Measurements from ENCODE around the gene ITIH2.
"Not testable (repeated sequence)": the region's sequence is repeated elsewhere in the genome, so short reads cannot be mapped to it uniquely, and the experiment has no call there.

Gene ITIH2

GRCh38 chr10:7744307-7744706 lies 41.2 kb downstream of the ITIH2 start:
- DNase-seq (ENCODE audit: low read depth in 4 of 4, low spot score in 1 of 4) = no peak

GRCh38 chr10:7748637-7749036 lies 45.5 kb downstream of the ITIH2 start:
- DNase-seq (ENCODE audit: low read depth in 4 of 4, low spot score in 1 of 4) = not testable (repeated sequence)

DNA sequence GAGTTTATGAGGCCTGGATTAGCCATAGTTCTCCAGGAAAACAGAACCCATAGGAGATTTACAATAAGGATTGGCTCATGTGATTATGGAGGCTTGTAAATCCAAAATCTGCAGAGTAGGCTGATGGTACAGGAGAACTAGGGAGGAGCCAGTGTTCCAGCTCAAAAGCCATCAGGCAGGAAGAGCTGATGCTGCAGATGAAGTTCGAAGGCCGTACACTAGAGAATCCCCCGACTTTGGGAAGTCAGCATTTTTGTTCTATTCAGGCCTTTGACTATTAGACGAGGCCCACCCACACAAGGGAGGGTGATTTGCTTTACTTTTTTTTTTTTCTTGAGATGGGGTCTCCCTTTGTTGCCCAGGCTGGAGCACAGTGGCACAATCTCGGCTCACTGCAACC lies 47.1 kb downstream of the ITIH2 start:
- DNase-seq (ENCODE audit: low read depth in 4 of 4, low spot score in 1 of 4) = no peak

GRCh38 chr10:7752251-7752650 lies 49.1 kb downstream of the ITIH2 start:
- DNase-seq (ENCODE audit: low read depth in 4 of 4, low spot score in 1 of 4) = no peak

GRCh38 chr10:7755103-7755502 lies 52.0 kb downstream of the ITIH2 start:
- DNase-seq (ENCODE audit: low read depth in 4 of 4, low spot score in 1 of 4) = no peak

GRCh38 chr10:7756360-7756992 lies 53.4 kb downstream of the ITIH2 start:
- DNase-seq (ENCODE audit: low read depth in 4 of 4, low spot score in 1 of 4) = no peak

DNA sequence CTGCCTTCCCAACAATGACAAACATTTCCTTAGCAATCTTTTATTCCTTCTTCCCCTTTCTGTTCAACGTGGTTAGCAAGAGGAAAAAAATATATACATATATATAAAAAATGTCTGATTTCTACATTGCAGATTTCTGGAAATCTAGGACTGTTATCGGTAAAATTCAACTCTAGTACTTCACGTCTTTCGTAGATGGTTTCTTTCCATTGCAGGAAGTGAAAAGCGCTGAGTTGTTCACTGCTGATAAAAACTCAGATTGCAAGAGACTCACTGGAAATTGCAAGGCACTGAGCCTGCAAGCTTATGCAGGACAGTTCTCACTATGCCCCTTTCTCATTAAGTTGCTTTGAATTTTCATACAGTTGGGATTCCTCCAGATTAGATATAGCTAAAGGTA lies 60.8 kb downstream of the ITIH2 start:
- no peak for DNase-seq (ENCODE audit: low read depth in 4 of 4, low spot score in 1 of 4)

DNA sequence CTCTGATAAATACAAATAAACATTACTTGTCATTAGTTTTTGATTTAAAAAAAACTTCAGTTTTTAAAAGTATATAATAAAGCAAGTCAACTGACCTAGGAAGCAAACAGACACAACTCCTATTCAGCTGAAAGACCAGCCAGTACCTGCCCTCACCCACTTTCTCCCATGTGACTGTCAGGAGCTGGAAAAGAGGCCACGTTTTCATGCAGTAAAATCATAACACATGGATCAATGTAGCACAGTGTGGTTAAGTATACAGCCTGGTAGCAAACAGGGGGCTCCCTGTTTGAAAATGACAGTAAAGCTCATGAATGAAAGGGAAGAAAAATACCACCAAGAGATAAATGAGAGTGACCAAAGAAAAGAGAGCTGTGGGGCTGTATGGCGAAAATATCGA lies 63.1 kb downstream of the ITIH2 start:
- no peak for DNase-seq (ENCODE audit: low read depth in 4 of 4, low spot score in 1 of 4)

DNA sequence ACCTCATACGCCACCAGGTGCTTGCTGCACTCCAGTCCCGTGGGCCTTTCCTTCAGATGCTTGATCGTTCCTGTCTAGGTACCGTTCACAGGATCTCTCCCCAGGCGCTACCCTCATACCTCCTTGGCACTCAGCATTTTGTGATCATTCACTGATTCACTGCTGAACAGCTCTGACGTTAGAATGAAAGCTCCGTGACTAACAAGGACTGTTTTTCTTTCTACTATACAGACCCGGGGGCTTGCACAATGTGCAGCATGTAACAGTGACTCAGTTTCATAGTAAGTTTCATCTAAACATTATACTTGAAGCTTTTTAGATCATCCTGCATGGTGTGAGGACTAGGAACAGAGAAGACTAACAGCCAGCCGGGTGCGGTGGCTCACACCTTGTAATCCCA lies 64.1 kb downstream of the ITIH2 start:
- no peak for DNase-seq (ENCODE audit: low read depth in 4 of 4, low spot score in 1 of 4)

GRCh38 chr10:7768417-7768816 lies 65.3 kb downstream of the ITIH2 start:
- no peak for DNase-seq (ENCODE audit: low read depth in 4 of 4, low spot score in 1 of 4)

DNA sequence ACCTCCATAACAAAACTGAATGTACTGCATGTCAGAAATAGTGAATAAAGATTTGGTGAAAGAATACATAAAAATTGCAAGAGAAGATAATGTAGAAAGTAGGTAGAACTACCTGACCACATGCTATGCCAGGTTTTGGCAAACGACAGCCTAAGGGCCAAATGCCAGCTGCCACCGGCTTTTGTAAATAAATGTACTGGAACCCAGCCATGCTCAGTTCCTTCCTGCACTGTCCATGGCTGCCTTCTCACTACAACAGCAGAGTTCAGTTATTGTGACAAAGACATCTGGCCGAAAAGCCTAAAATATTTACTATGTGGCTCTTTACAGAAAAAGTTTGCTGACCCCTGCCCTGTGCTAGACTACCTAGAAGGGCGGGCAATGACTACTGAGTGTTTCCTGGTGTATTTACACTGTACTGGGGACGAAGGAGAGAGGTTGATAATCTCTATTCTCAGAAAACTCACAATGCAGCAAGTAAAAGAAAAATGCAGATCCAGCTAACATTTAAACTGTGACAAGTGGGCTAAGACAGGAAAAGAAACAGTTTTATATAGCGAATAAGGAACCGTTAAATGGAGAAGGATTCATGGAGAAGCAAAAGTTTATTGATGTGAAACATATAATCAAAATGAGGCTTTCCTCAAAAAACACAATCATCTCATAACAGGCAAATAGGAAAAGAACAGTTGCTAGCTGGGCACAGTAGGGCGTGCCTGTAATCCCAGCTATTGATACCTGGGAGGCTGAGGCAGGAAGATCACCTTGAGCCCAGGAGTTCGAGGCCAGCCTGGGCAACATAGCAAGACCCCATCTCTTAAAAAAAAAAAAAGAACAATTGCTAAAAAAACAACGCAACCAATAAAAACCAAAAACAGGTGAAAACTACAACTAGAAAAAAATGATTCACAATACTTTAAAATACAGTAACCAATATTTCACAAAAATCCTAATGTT lies 71.0 kb downstream of the ITIH2 start:
- DNase-seq (ENCODE audit: low read depth in 4 of 4, low spot score in 1 of 4) = no peak

DNA sequence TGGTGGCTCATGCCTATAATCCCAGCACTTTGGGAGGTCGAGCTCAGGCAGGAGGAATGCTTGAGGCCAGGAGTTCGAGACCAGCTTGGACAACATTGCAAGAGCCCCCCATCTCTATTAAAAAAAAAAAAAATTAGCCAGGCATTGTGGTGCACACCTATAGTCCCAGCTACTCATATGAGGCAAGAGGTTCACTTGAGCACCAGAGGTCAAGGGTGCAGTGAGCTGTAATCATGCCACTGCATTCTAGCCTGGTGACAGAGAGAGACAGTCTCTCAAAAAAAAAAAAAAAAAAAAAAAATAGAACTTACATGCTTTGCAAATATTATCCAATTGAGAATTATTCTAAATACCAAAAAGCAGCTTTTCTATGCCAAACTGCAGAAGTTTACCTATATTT lies 73.7 kb downstream of the ITIH2 start:
- DNase-seq (ENCODE audit: low read depth in 4 of 4, low spot score in 1 of 4) = no peak

DNA sequence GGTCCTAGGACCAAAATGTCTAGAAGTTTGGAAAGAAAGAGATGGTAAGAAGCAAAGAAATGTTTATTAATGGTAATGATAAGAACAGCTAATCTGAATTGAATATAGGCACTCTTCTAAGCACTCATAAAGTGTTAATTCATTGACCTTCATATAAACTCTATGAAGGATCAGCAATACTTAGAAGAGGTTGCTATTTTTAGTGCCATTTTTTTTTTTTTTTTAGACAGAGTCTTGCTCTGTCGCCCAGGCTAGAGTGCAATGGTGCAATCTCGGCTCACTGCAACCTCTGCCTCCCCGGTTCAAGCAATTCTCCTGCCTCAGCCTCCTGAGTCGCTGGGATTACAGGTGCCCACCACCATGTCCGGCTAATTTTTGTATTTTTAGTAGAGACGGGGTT lies 79.1 kb downstream of the ITIH2 start:
- DNase-seq (ENCODE audit: low read depth in 4 of 4, low spot score in 1 of 4) = not testable (repeated sequence)

DNA sequence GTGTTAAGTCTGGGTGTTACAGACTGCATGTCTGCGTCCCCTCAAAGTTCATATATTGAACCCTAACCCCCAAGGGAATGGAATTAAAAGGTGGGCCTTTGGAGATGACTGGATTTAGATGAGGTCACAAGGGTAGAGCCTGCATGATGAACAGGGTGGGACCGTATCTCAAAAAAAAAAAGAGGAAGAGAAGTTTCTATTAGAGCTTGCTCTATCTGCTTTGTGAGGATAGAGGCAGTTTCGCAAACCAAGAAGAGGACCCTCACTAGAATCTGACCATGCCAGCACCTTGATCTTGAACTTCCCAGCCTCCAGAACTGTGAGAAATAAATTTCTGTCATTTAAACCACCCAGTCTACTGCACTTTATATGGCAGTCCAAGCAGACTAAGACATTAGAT lies 83.3 kb downstream of the ITIH2 start:
- DNase-seq (ENCODE audit: low read depth in 4 of 4, low spot score in 1 of 4) = no peak

GRCh38 chr10:7787150-7787856 lies 84.2 kb downstream of the ITIH2 start:
- DNase-seq (ENCODE audit: low read depth in 4 of 4, low spot score in 1 of 4) = no peak

DNA sequence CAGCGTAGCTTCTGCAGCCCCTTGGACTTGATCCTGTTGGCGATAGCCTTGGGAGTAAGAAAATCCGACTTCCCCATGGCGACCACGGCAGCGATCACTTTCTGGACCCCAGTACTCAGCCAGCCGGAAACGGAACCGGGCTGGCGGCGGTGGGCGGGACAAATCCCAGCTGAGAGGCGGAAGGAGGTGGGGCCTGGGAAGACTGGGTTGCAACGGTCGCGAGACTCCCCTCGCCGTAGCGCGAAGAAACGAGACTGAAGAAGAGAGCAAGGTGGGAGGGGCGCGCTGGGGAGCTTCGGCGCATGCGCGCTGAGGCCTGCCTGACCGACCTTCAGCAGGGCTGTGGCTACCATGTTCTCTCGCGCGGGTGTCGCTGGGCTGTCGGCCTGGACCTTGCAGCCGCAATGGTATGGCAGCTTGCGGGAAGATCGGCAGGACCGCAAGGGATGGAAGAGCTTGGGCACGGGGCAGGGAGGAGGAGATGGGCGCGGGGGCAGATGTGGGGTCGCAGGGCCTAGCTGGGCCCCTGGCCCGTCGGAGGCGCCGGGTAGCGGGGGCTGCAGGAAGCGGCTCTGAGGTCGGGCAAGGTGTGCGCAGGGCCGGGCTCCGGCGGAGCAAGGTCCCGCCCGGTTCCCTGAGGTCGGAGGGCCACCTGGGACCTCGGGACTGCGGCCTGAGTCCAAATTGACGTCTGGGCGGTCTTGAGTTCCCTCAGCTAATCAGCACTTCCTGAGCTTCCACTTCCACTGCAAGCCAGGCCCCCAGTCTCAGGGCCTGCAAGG lies 84.9 kb downstream of the ITIH2 start, which contains the start of the genes ATP5F1C and KIN:
ATP5F1C (plus strand) TSS at position 321 of the 782 bp plus-strand sequence; CDS start at position 352, 31 bp downstream.
KIN (minus strand) TSS at position 137 of the 782 bp plus-strand sequence; CDS start at position 77, 60 bp downstream.
- DNase-seq (ENCODE audit: low read depth in 4 of 4, low spot score in 1 of 4) = peak; percentile 91 to 96 (median 94)

- DNase-seq (ENCODE audit: low read depth in 4 of 4, low spot score in 1 of 4) = peak in 1 of 4 experiments; percentile 21
These were observed 85.6 kb downstream of the ITIH2 start for GRCh38 chr10:7788639-7789286.

DNA sequence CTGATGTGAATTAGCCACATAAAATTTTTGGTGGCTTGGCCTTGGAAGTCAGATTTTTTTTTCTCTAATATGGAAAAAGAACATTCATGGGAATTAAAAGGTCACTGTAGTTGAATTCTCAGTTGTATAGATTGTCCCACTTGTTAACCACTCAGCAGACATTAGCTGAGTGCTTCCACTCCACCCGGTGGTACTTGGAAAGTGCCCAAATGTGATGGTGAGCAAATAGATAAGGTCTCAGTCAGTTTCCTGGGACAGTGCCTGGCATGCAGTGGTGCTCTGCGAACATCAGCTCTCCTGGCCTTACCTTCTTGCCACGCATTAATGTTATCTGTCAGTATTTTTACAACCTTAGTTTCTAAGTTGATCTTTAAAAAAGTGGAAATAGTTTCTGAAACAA lies 86.3 kb downstream of the ITIH2 start:
- DNase-seq (ENCODE audit: low read depth in 4 of 4, low spot score in 1 of 4) = no peak

GRCh38 chr10:7792541-7792940 lies 89.4 kb downstream of the ITIH2 start:
- DNase-seq (ENCODE audit: low read depth in 4 of 4, low spot score in 1 of 4) = no peak

Data from stimulated activated CD4-positive, alpha-beta T cell treated with anti-CD3 and anti-CD28 coated beads, Interleukin-1b, Interleukin-23, amount 100 ng/mL, for 24 hours (primary cell).